ENCODE data around the gene VSIG8.

DNA sequence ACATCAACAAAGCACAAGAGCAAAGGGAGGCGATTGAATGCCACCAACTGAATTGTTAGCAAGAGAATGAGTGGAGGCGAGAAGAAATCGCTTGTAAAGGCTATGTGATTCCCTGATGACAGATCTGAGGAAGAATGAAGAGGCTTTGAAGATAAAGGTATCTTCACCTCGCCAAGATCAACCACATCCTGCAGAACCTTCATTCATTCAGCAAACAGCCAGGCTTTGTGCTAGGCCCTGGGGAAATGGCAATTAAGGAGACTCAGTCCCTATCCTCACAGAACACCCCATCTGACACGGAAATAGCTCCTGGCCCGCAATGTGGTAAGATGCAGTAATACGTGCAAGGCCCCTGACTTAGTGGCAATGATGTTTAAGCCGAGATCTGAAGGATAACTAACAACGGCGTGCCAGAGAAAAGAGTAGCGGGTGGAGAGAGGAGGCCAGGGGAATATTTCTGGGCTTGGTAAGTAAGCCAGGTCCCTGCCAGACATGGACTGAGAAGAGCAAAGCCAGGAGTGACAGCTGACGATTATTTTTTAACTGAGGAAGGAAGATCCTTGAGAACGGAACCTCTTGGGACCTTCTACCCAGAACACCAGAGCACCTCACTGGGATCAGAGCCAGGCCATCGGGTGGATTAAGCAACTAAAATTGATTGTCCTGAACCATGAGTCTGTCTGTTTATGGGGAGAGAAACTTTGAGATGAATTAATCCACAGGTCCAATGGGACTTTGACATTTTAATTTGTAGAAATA is 4.6 kb upstream of the VSIG8 start:
- TF ChIP-seq, protein P1, sequence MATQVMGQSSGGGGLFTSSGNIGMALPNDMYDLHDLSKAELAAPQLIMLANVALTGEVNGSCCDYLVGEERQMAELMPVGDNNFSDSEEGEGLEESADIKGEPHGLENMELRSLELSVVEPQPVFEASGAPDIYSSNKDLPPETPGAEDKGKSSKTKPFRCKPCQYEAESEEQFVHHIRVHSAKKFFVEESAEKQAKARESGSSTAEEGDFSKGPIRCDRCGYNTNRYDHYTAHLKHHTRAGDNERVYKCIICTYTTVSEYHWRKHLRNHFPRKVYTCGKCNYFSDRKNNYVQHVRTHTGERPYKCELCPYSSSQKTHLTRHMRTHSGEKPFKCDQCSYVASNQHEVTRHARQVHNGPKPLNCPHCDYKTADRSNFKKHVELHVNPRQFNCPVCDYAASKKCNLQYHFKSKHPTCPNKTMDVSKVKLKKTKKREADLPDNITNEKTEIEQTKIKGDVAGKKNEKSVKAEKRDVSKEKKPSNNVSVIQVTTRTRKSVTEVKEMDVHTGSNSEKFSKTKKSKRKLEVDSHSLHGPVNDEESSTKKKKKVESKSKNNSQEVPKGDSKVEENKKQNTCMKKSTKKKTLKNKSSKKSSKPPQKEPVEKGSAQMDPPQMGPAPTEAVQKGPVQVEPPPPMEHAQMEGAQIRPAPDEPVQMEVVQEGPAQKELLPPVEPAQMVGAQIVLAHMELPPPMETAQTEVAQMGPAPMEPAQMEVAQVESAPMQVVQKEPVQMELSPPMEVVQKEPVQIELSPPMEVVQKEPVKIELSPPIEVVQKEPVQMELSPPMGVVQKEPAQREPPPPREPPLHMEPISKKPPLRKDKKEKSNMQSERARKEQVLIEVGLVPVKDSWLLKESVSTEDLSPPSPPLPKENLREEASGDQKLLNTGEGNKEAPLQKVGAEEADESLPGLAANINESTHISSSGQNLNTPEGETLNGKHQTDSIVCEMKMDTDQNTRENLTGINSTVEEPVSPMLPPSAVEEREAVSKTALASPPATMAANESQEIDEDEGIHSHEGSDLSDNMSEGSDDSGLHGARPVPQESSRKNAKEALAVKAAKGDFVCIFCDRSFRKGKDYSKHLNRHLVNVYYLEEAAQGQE (IDR thresholded peaks at IDR 0.05; ENCODE audit: low read depth) = no peak
- TF ChIP-seq POLR2A (IDR thresholded peaks at IDR 0.05; ENCODE audit: borderline replicate concordance, extremely low read depth, insufficient read depth, insufficient read length) (no peak), YY1 (IDR thresholded peaks at IDR 0.05; ENCODE audit: extremely low read depth, insufficient replicate concordance, low read depth, low read length) (no peak), ZFX (IDR thresholded peaks at IDR 0.05) (no peak)
- TF ChIP-seq, protein P2, sequence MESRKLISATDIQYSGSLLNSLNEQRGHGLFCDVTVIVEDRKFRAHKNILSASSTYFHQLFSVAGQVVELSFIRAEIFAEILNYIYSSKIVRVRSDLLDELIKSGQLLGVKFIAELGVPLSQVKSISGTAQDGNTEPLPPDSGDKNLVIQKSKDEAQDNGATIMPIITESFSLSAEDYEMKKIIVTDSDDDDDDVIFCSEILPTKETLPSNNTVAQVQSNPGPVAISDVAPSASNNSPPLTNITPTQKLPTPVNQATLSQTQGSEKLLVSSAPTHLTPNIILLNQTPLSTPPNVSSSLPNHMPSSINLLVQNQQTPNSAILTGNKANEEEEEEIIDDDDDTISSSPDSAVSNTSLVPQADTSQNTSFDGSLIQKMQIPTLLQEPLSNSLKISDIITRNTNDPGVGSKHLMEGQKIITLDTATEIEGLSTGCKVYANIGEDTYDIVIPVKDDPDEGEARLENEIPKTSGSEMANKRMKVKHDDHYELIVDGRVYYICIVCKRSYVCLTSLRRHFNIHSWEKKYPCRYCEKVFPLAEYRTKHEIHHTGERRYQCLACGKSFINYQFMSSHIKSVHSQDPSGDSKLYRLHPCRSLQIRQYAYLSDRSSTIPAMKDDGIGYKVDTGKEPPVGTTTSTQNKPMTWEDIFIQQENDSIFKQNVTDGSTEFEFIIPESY (IDR thresholded peaks at IDR 0.05; ENCODE audit: extremely low read depth, insufficient replicate concordance, low read length) = no peak
- TF ChIP-seq, protein P3, sequence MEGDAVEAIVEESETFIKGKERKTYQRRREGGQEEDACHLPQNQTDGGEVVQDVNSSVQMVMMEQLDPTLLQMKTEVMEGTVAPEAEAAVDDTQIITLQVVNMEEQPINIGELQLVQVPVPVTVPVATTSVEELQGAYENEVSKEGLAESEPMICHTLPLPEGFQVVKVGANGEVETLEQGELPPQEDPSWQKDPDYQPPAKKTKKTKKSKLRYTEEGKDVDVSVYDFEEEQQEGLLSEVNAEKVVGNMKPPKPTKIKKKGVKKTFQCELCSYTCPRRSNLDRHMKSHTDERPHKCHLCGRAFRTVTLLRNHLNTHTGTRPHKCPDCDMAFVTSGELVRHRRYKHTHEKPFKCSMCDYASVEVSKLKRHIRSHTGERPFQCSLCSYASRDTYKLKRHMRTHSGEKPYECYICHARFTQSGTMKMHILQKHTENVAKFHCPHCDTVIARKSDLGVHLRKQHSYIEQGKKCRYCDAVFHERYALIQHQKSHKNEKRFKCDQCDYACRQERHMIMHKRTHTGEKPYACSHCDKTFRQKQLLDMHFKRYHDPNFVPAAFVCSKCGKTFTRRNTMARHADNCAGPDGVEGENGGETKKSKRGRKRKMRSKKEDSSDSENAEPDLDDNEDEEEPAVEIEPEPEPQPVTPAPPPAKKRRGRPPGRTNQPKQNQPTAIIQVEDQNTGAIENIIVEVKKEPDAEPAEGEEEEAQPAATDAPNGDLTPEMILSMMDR (IDR thresholded peaks at IDR 0.05 in 2 of 3, conservative IDR thresholded peaks at IDR 0.05 in 1 of 3; ENCODE audit: borderline replicate concordance in 1 of 3, insufficient read depth in 1 of 3, low read depth in 2 of 3, low read length in 2 of 3) = no peak
